Karpas-422 (cell line): ENCODE results near the gene AVP. TPM values are rescaled to one million over a fixed set of nuclear protein-coding genes. Genes with fewer than 3 reads are reported as not detected.

Experiments used
- DNase-seq: peaks from one replicate; pipeline ENCODE4 v3.0.0-alpha.2; 2015
- H2AFZ ChIP-seq: fragments of 200-600 bp; sonication (generic); 2 replicates; pipeline ENCODE4 v1.6.1; 2014; ENCODE audit warnings: antibody characterized with exemption, low read length, mixed read lengths
- H3K27ac ChIP-seq: fragments of 200-600 bp; sonication (generic); 2 replicates; pipeline ENCODE4 v1.5.1; 2014; ENCODE audit warnings: mild to moderate bottlenecking, low read length, moderate library complexity
- H3K27me3 ChIP-seq: fragments of 200-600 bp; sonication (generic); 2 replicates; pipeline ENCODE4 v1.6.1; 2014; ENCODE audit warnings: low read length, mixed read lengths
- H3K36me3 ChIP-seq: fragments of 200-600 bp; sonication (generic); 2 replicates; pipeline ENCODE4 v1.6.1; 2014; ENCODE audit warnings: low read length, mixed read lengths; ENCODE audit not compliant: insufficient read depth
- H3K4me1 ChIP-seq: fragments of 200-600 bp; sonication (generic); 2 replicates; pipeline ENCODE4 v1.6.1; 2014; ENCODE audit warnings: mild to moderate bottlenecking, low read length, mixed read lengths
- H3K4me2 ChIP-seq: fragments of 200-600 bp; sonication (generic); 2 replicates; pipeline ENCODE4 v1.6.1; 2014; ENCODE audit warnings: low read length, low read depth, mild to moderate bottlenecking; ENCODE audit not compliant: poor library complexity, severe bottlenecking
- H3K4me3 ChIP-seq: fragments of 200-600 bp; sonication (generic); 2 replicates; pipeline ENCODE4 v1.5.1; 2014; ENCODE audit warnings: mild to moderate bottlenecking, antibody characterized with exemption, low read length, mixed read lengths
- H3K79me2 ChIP-seq: fragments of 200-600 bp; sonication (generic); 2 replicates; pipeline ENCODE4 v1.6.1; 2014; ENCODE audit warnings: mild to moderate bottlenecking, low read length, mixed read lengths
- H3K9ac ChIP-seq: fragments of 200-600 bp; sonication (generic); 2 replicates; pipeline ENCODE4 v1.6.0; 2014; ENCODE audit warnings: low read length
- H3K9me2 ChIP-seq: fragments of 200-600 bp; sonication (generic), shearing (Covaris generic); replicated peaks from 2 replicates; pipeline ENCODE4 v1.6.0; 2014; ENCODE audit warnings: mild to moderate bottlenecking, low read length, moderate library complexity; ENCODE audit not compliant: insufficient read depth
- H3K9me3 ChIP-seq: fragments of 300-700, 200-600 bp; sonication (generic); 2 replicates; pipeline ENCODE4 v1.6.1; 2014; ENCODE audit warnings: low read length, mixed read lengths
- H4K20me1 ChIP-seq: fragments of 200-600 bp; sonication (generic); 2 replicates; pipeline ENCODE4 v1.6.1; 2014; ENCODE audit warnings: mild to moderate bottlenecking, antibody characterized with exemption, low read length, low read depth; ENCODE audit not compliant: insufficient read depth
- total RNA-seq: library from RNA; depleted of rRNA; stranded (reverse); fragments of >200 nt; shearing (Covaris generic); gene quantifications from 2 replicates; pipeline ENCODE4 v1.2.3, GENCODE V29; 2014; ENCODE audit warnings: low replicate concordance

AVP gene
- total RNA-seq, 1 experiment from 2014 or later = not detected

GRCh38 chr20:3093861-3094361, 9.4 kb upstream of the AVP start:
- H3K9ac ChIP-seq = no peak overlapping the region
- no peaks in the 10 kb centered on the region for H3K27me3 ChIP-seq
- no peak overlapping the region for H3K27ac ChIP-seq
- H2AFZ ChIP-seq = no peak overlapping the region
- no peak overlapping the region for H3K4me3 ChIP-seq
- peaks cover 6% of the 10 kb centered on the region; the same call in 1 of the 2 replicates for H3K4me1 ChIP-seq
- H3K36me3 ChIP-seq = no peaks in the 10 kb centered on the region
- DNase-seq = no peak
- no peaks in the 10 kb centered on the region for H3K79me2 ChIP-seq
- H3K4me2 ChIP-seq = no peak overlapping the region
- H3K9me2 ChIP-seq = no peaks in the 10 kb centered on the region
- no peaks in the 10 kb centered on the region for H3K9me3 ChIP-seq
- H4K20me1 ChIP-seq = no peaks in the 10 kb centered on the region

GRCh38 chr20:3092611-3093379, 8.3 kb upstream of the AVP start:
- Histone ChIP-seq H3K27ac (no peak overlapping the region), H4K20me1 (no peaks in the 10 kb centered on the region), H3K79me2 (no peaks in the 10 kb centered on the region), H3K4me3 (no peak overlapping the region), H3K9me3 (no peaks in the 10 kb centered on the region), H3K4me2 (no peak overlapping the region), H2AFZ (no peak overlapping the region), H3K4me1 (peaks cover 6% of the 10 kb centered on the region; the same call in 1 of the 2 replicates), H3K27me3 (no peaks in the 10 kb centered on the region), H3K9ac (no peak overlapping the region), H3K9me2 (no peaks in the 10 kb centered on the region), H3K36me3 (no peaks in the 10 kb centered on the region)
- no peak for DNase-seq

- H3K9me3 ChIP-seq = no peaks in the 10 kb centered on the region
- no peak overlapping the region for H3K9ac ChIP-seq
- H3K27ac ChIP-seq = no peak overlapping the region
- H3K79me2 ChIP-seq = no peaks in the 10 kb centered on the region
- DNase-seq = no peak
- H3K4me1 ChIP-seq = peaks cover 6% of the 10 kb centered on the region; the same call in 1 of the 2 replicates
- H3K4me2 ChIP-seq = no peak overlapping the region
- no peaks in the 10 kb centered on the region for H3K36me3 ChIP-seq
- no peaks in the 10 kb centered on the region for H3K27me3 ChIP-seq
- no peaks in the 10 kb centered on the region for H3K9me2 ChIP-seq
- no peaks in the 10 kb centered on the region for H4K20me1 ChIP-seq
- no peak overlapping the region for H3K4me3 ChIP-seq
- H2AFZ ChIP-seq = no peak overlapping the region
These were observed 6.0 kb upstream of the AVP start for GRCh38 chr20:3090565-3090964.

GRCh38 chr20:3088031-3088430, 3.5 kb upstream of the AVP start:
- no peak overlapping the region for H3K9ac ChIP-seq

GRCh38 chr20:3085571-3086072, 1.1 kb upstream of the AVP start:
- Histone ChIP-seq H3K27ac (no peak overlapping the region), H3K9me3 (no peaks in the 10 kb centered on the region), H3K9me2 (no peaks in the 10 kb centered on the region), H3K27me3 (no peaks in the 10 kb centered on the region), H2AFZ (no peak overlapping the region), H3K9ac (no peak overlapping the region), H3K79me2 (no peaks in the 10 kb centered on the region), H3K4me1 (peaks cover 6% of the 10 kb centered on the region; the same call in 1 of the 2 replicates), H4K20me1 (no peaks in the 10 kb centered on the region), H3K4me2 (no peak overlapping the region), H3K36me3 (no peaks in the 10 kb centered on the region), H3K4me3 (no peak overlapping the region)
- no peak for DNase-seq

More at GRCh38 chr20:3088031-3088430, 3.5 kb upstream of the AVP start:
- H3K4me2 ChIP-seq = no peak overlapping the region
- no peak overlapping the region for H2AFZ ChIP-seq
- DNase-seq = no peak
- H3K27ac ChIP-seq = no peak overlapping the region
- no peaks in the 10 kb centered on the region for H3K9me2 ChIP-seq
- no peaks in the 10 kb centered on the region for H3K79me2 ChIP-seq
- peaks cover 6% of the 10 kb centered on the region; the same call in 1 of the 2 replicates for H3K4me1 ChIP-seq
- H3K36me3 ChIP-seq = no peaks in the 10 kb centered on the region
- no peak overlapping the region for H3K4me3 ChIP-seq
- no peaks in the 10 kb centered on the region for H3K9me3 ChIP-seq
- H3K27me3 ChIP-seq = no peaks in the 10 kb centered on the region
- H4K20me1 ChIP-seq = no peaks in the 10 kb centered on the region

- H4K20me1 ChIP-seq = no peaks in the 10 kb centered on the region
- H3K79me2 ChIP-seq = no peaks in the 10 kb centered on the region
- H3K9me3 ChIP-seq = no peaks in the 10 kb centered on the region
- no peaks in the 10 kb centered on the region for H3K36me3 ChIP-seq
- DNase-seq = no peak
- H3K9me2 ChIP-seq = no peaks in the 10 kb centered on the region
- no peak overlapping the region for H2AFZ ChIP-seq
- no peak overlapping the region for H3K4me2 ChIP-seq
- no peaks in the 10 kb centered on the region for H3K4me1 ChIP-seq
- H3K27me3 ChIP-seq = no peaks in the 10 kb centered on the region
- no peak overlapping the region for H3K9ac ChIP-seq
- H3K4me3 ChIP-seq = no peak overlapping the region
- no peak overlapping the region for H3K27ac ChIP-seq
These were observed 449 bp upstream of the AVP start for GRCh38 chr20:3084986-3085360.

GRCh38 chr20:3082955-3083952, 1.3 kb downstream of the AVP start:
- Histone ChIP-seq H3K4me3 (no peak overlapping the region), H3K36me3 (no peaks in the 10 kb centered on the region), H3K27ac (no peak overlapping the region), H3K79me2 (no peaks in the 10 kb centered on the region), H3K4me2 (no peak overlapping the region), H3K9ac (no peak overlapping the region), H2AFZ (no peak overlapping the region), H3K9me2 (no peaks in the 10 kb centered on the region), H3K9me3 (no peaks in the 10 kb centered on the region), H4K20me1 (no peaks in the 10 kb centered on the region), H3K4me1 (no peaks in the 10 kb centered on the region), H3K27me3 (no peaks in the 10 kb centered on the region)
- DNase-seq = no peak
